ENCODE results near the gene BRD3.

GRCh38 chr9:134083451-134083850 lies 15.6 kb upstream of the BRD3 start:
- TF ChIP-seq SIN3A (IDR thresholded peaks at IDR 0.05; ENCODE audit: borderline replicate concordance, insufficient read depth, low read length), result no peak
- TF ChIP-seq POLR2AphosphoS5 (IDR thresholded peaks at IDR 0.05; ENCODE audit: low read depth, low read length), result no peak
- no peak for TF ChIP-seq TAF1 (IDR thresholded peaks at IDR 0.05; ENCODE audit: borderline replicate concordance, insufficient read depth, low read length)

Measured in PFSK-1 (cell line).